ENCODE data around the gene KCNQ1OT1.

Gene KCNQ1OT1

DNA sequence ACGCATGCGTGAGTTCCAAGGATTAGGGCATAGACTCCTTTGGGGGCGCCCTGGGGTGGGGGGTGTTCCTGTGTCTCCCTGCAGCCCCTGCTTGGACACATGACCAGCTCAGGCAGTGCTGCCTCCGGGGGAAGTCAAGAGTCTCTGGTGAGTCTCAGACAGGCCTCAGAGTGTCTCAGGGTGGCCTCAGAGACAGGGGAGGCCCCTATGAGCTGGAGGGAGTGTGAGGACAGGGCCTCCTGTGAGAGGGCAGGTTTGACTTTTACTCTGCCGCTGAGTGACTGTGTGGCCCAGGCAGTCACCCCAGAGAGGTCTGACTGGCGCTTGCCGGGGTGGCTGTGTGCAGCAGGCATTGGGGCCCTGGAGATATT lies 41.2 kb upstream of the KCNQ1OT1 start:
- TF ChIP-seq, protein P1, sequence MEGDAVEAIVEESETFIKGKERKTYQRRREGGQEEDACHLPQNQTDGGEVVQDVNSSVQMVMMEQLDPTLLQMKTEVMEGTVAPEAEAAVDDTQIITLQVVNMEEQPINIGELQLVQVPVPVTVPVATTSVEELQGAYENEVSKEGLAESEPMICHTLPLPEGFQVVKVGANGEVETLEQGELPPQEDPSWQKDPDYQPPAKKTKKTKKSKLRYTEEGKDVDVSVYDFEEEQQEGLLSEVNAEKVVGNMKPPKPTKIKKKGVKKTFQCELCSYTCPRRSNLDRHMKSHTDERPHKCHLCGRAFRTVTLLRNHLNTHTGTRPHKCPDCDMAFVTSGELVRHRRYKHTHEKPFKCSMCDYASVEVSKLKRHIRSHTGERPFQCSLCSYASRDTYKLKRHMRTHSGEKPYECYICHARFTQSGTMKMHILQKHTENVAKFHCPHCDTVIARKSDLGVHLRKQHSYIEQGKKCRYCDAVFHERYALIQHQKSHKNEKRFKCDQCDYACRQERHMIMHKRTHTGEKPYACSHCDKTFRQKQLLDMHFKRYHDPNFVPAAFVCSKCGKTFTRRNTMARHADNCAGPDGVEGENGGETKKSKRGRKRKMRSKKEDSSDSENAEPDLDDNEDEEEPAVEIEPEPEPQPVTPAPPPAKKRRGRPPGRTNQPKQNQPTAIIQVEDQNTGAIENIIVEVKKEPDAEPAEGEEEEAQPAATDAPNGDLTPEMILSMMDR (conservative IDR thresholded peaks at IDR 0.05; ENCODE audit: low read depth), result no peak
- peak overlapping the region; percentile 60 for H3K27ac ChIP-seq
- DNase-seq (ENCODE audit: low spot score), result no peak
- ChIA-PET POLR2A (ENCODE audit: low non-redundant PET) (no interaction called here), CTCF (no interaction called here)

DNA sequence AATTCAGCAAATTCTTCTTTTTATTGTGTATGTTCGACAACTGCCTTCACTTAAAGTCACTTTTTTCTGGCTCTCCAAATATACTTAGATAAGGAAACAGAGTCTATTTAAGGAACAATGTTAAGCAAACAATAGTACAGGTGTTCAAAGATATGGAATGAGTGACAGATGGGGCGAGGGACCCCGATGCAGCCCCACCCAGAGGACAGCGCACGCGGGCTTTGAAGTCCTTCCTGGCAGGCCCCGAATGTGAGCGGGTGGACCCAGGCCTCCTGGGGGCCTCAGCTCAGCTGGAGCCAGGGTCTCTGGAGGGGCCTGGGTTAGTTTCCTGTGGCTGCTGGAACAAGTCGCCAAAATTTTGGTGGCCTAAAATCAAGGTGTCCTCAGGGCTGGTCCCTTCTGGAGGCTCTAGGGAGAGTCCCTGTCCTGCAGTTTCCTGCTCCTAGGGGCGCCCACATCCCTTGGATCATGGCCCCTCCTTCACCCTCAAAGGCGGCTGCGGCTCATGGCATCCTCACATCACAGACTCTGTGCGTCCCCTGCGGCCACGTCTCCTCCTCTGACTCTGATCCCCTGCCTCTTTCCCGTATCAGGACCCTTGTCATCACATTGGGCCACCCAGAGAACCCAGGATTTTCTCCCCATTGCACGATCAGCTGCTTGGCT lies 40.6 kb upstream of the KCNQ1OT1 start:
- ChIA-PET POLR2A (ENCODE audit: low non-redundant PET) (no interaction called here), CTCF (no interaction called here)
- TF ChIP-seq, protein P1 (conservative IDR thresholded peaks at IDR 0.05; ENCODE audit: low read depth), result no peak
- DNase-seq (ENCODE audit: low spot score), result no peak
- no peak overlapping the region for H3K27ac ChIP-seq

DNA sequence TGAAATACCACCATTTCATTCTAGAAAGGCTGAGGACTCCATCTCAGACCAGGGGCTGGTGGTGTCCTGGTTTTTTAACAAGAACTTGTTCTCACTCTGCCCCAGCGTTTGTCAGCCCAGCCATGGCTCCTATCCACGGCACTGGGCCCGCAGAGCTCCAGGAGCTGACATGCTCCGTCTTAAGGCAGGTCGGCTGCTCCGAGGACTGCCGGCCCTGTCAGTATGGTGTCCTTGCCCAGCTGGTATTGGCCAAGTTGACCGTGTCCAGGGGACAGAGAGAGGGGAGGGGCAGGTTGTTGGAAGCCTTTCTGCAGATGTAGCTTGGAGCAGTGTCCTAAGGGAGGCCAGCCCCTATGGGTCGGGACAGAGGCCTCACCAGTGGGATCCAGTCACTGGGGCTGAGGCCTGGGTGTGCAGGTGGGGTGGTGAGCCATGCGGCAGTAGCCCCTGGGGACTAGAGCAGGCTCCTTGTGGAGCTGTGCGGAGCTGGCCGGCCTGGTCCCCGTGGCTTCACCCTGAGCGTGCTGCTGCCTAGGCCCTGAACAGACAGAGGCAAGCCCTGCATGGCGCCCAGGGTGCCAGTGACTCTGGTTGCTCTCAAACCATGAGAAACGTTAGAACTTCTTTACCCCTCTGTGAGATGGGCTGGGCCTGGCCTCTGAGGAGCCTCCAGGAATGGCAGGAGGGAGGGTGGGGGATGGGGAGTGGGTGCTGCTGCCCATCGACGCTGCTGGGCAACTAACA lies 39.9 kb upstream of the KCNQ1OT1 start:
- no peak overlapping the region for H3K27ac ChIP-seq
- ChIA-PET CTCF (no interaction called here), POLR2A (ENCODE audit: low non-redundant PET) (no interaction called here)
- DNase-seq (ENCODE audit: low spot score), result no peak
- TF ChIP-seq, protein P1 (conservative IDR thresholded peaks at IDR 0.05; ENCODE audit: low read depth), result no peak

DNA sequence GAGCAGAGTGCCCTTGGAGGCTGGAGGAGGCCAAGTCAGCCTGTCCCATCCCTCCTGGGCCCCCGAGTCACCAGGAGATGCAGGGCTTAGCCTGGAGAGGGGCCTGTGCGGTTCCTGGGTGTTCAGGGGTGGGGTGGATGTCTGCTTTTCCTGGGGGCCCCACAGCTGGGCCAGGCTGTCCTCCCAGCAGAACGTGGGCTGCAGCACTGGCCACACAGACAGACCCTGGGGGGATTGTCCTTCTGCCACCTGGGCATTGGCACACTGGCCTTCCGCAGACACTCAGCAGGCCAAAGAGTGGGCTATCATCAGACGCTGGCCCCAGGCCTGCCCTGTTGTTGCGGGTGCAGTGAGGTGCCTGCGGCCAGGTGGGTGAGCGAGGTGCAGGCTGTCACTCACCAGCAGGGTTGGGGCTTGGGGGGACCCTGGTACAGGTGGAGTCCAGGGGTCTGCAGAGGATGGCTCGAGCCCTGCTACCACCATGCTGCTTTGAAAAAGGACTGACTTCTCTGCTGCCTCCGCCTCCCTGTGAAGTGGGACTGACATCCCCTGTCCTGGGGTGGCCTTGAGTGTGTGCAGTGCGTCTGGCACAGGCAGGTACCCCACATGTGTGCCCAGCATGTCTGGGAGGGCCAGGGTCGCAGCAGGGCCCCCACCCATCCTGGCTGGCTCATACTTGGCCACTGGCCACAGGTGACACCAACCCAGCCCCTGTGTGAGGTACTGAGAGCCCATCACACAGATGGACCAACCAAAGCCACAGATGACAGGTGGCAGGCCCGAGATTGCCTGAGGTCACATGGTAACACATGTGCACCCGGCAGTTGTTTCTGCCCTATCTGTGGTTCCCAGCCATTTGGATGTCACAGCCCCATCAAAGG lies 39.0 kb upstream of the KCNQ1OT1 start:
- ChIA-PET POLR2A (ENCODE audit: low non-redundant PET) (no interaction called here), CTCF (no interaction called here)
- DNase-seq (ENCODE audit: low spot score), result no peak
- TF ChIP-seq, protein P1 (conservative IDR thresholded peaks at IDR 0.05; ENCODE audit: low read depth), result no peak
- no peak overlapping the region for H3K27ac ChIP-seq

DNA sequence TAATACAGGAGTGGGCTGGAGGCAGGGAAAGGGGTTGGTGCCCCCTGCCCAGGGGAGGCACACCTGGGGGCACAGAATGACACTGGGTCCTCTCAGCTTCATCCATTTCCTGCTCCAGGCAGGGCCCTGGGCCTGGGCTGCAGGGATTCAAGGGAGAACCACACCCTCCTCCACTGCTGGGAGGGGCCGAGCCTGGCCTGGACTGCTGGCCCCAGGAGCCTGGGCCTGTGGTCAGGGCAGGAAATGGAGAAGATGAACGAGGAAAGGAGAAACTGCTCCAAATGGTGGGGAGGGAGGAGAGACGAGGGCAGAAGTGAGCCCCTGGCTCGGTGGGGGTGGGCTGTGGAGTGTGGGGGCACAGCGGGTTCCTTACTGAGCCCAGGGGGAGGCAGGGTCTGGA lies 38.1 kb upstream of the KCNQ1OT1 start:
- H3K27ac ChIP-seq, result no peak overlapping the region
- CTCF ChIA-PET, result no interaction called here
- POLR2A ChIA-PET (ENCODE audit: low non-redundant PET), result no interaction called here
- TF ChIP-seq, protein P1 (conservative IDR thresholded peaks at IDR 0.05; ENCODE audit: low read depth), result no peak
- DNase-seq (ENCODE audit: low spot score), result no peak

DNA sequence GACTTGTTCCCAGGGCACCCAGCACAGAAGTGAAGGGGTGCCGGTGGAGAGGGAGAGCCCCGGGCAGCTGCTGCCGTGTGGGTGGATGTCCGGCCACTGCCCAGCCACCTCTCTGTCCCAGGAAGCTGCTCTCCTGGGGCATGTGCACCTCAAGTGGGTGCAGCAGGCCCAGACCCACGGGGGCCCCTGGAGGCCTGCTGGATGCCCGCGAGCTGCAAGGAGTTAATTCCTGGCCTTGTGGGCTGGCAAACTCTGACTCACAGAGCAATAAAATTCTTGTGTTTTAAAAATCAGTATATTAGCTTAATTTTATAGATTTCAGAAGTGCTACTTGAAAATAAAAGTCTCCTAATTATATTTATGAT lies 37.4 kb upstream of the KCNQ1OT1 start:
- ChIA-PET POLR2A (ENCODE audit: low non-redundant PET) (no interaction called here), CTCF (no interaction called here)
- TF ChIP-seq, protein P1 (conservative IDR thresholded peaks at IDR 0.05; ENCODE audit: low read depth), result no peak
- no peak for DNase-seq (ENCODE audit: low spot score)
- H3K27ac ChIP-seq, result no peak overlapping the region
